HG03457 (cell line): Measurements from ENCODE around the gene C11orf98.
"Not testable (repeated sequence)": the region's sequence is repeated elsewhere in the genome, so short reads cannot be mapped to it uniquely, and the experiment has no call there.

Source experiments
- ATAC-seq: cut with Tn5 transposase; IDR thresholded peaks from one replicate; pipeline ENCODE4 v1.9.1; 2021; ENCODE audit warnings: moderate number of reproducible peaks; ENCODE audit not compliant: unreplicated experiment

C11orf98 gene

DNA sequence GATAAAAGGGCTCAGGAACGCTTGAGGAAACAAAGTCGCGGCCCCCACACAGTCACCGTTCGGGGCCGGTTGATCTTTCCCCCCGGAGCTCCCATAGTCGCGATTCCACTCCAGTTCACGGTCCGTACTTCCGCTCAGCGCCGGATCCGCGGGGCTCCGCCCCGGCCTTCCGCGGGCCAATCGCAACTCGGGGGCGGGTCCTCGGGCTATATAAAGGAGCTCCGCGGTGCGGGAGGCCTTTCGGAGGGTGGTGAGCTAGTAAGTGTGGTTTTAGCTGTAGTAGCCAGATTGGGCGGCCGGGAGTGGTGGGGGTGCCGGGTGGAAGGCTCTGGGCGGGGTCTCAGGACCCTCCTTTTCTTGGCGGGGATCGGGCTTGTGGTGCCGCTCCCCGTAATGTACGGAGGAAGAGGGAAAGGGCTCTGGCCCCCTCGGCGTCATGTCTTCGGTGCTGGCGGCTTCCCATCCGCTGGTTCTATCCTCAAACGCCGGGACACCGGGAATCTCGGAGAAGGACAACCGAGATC is at the start of gene C11orf98, which contains the start of gene CSKMT:
TSS of gene C11orf98 (minus strand) at position 136 of the 524 bp plus-strand sequence. CDS start at position 95, 41 bp downstream.
TSS of gene CSKMT (plus strand) at position 238 of the 524 bp plus-strand sequence. CDS start 568 bp downstream, outside the sequence.
- peak; percentile 74 for ATAC-seq

DNA sequence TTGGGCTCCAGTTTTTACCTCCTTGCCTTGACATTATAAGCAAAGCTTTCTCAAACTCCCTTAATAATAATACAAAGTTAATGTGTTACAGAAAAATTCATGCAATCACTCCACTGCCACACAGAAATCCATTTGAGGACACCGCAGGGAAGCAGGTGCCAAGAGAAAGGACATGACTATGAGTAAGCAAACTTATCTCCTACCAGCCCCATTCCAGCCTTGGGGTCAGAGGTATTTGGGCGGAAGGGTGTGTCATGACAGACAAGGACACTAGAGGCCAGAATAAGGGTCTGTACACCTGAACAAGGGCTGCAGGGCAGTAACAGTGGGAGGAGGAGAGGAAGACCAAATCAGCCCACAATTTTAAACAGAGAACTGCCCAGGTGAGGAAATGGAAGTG is 48.3 kb upstream of the C11orf98 start:
- no peak for ATAC-seq

DNA sequence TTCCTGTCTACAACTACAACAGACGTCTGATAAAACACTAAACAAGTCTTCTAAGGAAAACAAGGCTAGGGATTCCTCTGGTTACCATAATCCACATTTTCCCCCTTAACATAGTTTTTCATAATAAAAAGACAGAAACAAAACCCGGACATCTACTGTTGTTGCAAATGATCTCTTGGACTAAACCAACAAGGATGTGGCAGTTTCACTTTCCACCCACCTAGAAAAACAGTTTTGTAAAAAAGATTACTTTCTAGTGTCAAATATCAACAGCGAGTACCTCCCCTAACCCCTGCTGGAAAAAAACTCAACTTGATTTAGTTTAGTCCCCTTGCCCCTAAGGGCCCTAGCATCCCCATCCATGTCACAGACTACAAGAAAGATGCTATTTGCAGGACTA is 47.9 kb upstream of the C11orf98 start:
- no peak for ATAC-seq

DNA sequence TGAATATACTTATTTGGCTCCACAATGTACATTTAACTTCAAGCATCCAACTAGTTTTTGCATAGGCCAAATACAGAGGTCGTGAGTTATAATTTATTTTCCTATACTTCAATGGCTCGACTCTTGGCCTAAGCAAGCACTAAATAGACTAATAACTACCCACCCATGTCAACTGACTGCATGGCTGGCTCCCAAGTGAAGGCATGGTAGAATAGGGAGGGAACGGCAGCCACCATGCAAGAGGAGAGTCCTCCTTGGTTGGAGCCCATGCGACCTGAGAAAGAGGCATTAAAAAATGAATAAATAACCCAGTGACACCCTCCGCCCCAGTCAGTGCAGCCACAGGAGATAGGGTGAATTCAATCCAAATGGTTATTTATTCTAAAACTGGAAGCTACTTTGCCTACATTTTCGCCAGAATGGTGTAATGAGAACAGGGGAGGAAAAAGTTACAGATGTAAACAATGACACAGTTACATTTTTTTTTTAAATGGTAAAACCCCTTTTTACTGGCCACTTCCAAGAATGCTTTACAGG is 47.3 kb upstream of the C11orf98 start:
- ATAC-seq = no peak

DNA sequence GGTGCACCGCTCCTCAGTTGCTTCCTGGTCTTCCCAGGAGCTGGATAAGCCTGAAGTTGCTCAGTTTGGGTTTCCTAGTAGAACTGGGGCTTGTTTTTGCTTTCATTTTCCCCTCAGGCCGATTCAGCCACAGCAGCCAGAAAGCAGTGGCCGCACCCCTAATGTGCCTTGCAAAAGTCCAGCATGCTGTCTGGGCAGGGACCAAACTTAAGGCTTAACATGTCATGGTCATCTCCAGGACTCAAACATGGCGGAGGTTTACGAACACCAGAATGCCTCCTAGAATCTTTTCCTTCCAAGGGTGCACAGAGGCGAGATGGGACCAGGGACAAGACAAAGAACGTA is 45.0 kb upstream of the C11orf98 start:
- ATAC-seq = no peak

DNA sequence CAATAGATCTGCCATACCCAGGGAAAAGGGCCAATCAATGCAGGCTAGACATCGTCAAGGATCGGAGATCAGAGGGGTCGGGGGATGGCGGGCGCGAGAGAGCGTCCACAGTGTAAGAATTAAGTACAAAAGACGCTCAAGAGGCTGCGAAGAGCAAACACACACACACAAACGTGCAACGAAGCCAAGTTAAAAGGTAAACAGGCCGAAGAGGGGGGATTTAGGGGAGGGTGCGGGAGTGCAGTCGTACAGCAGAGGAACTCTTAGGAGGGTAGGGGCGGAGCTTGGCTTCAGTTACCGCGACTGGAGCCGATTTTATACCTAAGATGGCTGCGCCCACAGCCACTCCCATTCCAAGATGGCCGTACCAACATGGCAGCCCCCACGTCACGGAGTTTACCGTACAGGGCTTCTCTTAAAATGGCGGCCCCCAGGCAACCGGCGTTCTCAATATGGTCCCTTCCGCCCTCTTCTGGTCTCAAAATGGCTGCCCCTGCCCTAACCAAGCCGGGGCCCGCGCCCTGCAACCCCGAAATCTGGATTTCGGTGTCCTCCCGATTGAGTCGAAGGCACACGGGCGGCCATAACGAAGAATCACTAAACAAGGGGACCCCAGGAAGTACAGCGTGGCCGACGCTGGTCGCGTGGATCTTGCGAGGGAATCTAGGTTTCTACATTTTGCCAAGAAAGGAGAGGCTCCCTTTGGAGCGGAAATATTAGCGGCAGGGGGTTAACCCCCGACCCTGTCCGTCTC is 44.4 kb upstream of the C11orf98 start:
- ATAC-seq = peak; percentile 44

DNA sequence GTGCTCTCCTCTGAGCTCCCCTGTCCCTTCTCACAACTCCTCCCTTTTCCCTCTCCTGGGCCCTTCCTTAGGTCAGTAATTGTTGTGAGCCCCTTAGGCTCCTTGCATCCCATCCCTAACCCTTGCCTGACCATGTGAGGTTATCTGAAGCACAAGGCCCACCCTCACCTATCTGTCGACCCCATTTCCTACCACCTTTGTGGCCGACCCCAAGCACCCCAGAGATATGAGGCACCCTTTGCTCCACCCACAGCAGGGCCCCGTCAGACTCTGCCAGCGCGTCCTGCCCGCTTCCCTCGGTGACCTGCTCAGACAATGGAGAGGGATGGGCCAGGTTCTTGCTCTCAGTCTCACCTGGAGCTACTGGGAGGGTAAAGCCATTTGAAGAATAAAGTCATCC is 43.8 kb upstream of the C11orf98 start:
- ATAC-seq = no peak

DNA sequence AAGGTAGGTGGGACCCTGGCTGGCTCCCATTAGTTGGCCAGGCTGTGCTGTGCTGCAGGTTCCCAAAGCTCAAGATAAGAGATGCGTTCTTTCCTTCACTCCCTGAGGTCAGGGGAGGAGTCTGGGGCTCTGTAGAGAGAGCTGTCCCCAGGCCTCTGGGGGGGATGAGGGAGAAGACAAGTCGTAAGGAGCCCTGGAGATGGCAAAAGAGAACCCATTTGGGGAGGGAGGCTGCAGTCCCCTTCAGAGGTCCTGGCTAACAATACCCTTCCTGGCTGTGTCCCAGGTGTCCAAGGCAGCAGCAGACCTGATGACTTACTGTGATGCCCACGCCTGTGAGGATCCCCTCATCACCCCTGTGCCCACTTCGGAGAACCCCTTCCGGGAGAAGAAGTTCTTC is 43.4 kb upstream of the C11orf98 start:
- ATAC-seq = no peak

DNA sequence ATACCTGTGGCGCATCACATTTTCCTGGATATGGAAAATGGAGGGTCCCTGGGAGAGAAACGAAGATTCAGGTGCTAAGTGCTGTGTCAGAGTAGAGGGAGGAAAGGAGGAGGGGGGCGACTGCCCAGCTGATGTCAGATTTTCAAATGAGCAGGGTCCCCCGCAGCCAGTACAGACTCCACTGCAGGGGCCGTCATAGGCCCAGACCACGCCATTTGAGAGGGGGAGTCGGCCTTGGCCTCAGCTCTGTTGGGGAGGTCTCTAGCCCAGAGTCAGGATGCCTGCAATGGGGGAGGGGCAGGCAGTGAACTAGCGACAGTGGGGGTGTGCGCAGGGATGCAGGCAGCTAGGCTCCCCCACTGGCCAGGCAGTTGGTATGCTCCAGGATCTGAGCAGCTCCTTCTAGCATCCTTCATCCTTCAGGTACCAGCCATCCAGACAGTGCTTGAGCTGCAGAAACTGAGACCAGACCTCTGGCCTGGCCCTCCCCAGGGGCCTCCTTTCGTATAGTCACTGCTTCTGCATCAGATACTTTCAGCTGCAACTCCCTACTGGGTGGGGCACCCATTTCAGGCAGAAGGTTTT is 42.4 kb upstream of the C11orf98 start, which contains the start of the genes BSCL2 and GNG3:
TSS of gene BSCL2 (minus strand) at position 148 of the 585 bp plus-strand sequence. CDS start 229 bp downstream, outside the sequence.
TSS of gene GNG3 (plus strand) at position 400 of the 585 bp plus-strand sequence. CDS start 620 bp downstream, outside the sequence.
- ATAC-seq = no peak

DNA sequence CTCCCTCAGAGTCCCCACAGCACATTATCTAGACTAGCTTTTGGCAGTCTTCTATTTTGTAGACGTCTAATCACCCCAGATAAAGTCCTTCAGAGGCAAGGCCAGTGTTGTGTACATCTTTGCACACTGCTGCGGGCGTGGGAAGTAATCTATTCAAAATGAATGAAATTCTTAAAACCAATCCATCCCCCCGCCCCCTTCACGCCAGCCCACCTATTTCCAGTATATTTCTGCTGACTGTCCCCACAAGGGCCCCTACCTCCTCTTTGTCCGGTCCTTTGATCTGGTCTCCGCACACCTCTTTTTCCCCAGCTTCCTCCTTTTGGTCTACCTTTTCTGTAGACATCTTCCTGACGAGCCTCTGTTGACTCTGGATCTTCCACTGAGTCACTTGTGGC is 41.8 kb upstream of the C11orf98 start:
- no peak for ATAC-seq

DNA sequence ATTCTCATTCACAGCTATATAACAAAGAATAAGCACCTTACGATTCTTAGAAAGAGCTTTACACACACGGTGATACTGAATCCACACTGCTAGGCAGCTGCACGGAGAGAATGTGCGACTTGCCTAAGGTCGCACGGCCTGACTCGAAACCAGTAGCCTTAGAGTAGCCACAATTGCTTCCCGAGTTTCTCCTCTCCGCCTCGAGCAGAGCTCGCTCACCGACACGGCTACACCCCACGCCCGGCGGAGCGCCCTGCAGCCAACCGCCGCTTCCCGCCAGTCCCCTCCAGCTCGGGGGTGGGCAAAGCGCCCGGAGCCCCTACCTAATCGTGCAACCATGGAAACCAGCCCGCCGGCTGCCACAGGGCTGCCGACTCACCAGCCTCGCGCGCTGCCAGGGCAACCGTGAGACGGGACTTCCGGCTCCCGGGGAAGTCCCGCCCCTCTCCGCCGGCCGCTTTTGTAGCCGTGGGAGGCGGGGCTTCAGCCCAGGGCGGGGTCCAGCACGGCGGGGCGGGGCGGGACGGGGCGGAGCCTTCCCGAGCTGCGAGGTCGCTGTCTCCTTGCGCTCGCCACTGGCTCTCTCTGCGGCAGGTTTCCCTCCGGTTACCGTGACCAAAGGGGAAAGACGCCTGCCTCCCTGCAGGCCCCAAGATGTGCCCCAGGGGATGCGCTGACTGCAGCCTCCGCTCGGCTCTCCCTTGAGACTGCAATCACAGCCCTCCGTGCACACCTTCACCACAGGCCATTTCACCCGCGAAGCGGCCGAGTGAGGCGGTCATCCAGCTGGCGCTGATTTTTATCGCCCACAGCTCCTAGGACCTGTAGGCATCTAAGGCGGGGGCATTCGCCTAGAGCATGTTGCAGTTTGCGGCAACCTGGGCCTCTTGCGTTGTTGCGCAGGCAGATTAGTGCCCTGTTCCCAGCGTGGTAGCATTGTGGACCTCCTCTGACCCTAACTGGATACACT is 41.2 kb upstream of the C11orf98 start:
- ATAC-seq = peak; percentile 42

DNA sequence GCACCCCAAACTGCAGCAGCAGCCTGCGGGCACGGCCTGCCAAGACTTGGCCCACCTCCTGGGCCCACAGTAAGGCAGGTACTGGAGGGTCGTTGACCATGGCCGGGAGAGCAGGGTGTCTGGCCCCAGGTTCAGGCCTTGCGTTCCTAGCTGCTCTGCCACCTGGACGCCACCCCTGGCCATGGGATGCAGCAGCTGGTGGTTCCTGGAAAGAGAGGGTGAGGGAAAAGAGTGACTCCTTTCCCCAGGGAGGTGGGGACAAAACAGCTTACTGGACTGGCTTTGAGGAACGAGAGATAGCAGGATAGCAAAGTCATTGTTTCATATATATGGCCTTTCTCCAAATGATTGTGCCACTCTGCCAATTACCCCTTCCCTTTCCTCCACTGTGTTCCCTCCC is 40.4 kb upstream of the C11orf98 start:
- no peak for ATAC-seq

DNA sequence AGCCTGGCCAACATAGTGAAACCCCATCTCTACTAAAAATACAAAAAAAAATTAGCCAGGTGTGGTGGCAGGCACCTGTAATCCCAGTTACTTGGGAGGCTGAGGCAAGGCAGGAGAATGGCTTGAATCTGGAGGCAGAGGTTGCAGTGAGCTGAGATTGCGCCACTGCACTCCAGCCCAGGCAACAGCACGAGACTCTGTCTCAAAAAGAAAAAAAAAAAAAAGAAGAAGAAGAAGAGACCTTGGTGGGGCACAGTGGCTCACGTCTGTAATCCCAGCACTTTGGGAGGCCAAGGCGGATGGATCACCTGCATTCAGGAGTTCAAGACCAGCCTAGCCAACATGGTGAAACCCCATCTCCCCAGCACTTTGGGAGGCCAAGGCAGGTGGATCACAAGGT is 38.9 kb upstream of the C11orf98 start:
- ATAC-seq = not testable (repeated sequence)

DNA sequence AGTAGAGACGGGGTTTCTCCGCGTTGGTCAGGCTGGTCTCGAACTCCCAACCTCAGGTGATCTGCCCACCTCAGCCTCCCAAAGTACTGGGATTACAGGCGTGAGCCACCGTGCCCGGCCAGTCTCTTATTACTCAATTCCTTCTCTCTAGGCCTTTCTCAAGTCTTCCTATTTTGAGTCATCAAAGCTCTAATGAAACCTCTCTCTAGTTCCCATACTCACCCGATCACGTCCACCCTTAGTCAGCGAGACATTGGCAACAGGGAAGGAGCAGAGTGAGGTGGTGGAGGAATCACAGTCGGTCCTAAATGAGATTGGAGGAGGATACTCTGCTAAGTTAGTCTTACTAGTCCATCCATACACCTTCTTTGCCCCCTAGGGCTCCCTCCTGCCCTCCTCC is 37.2 kb upstream of the C11orf98 start:
- ATAC-seq = no peak

DNA sequence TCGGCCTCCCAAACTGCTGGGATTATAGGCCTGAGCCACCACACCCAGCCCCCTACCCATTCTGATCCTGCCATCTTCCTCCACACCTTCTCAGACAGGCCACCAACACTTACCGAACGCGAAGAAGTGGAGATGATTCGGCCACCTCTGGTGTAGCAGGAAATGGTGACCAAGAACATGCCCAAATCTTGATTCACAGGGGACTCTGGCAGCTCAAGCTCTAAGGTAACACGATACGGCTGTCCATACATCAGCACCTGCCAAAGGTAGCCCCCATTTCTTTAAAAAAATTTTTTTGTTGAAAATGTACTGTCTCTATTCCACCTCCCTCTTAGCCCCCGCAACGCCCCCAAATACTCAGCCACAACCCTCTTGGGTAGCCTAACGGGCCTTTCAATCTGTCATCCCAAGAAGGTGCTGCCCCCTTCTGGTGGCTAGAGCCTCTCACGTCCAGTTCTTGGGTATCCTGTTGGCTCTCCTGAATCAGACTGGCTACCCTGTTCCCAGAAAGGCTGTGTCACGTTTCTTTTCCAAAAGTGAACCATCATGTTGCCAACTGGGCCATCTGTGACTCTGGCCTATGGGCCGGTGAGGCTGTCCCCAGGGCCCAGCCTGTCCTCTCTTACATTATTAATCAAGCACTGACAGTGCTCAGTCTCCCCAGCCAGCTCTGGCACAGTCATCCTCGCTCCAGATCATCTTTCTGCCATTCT is 29.6 kb upstream of the C11orf98 start:
- no peak for ATAC-seq

DNA sequence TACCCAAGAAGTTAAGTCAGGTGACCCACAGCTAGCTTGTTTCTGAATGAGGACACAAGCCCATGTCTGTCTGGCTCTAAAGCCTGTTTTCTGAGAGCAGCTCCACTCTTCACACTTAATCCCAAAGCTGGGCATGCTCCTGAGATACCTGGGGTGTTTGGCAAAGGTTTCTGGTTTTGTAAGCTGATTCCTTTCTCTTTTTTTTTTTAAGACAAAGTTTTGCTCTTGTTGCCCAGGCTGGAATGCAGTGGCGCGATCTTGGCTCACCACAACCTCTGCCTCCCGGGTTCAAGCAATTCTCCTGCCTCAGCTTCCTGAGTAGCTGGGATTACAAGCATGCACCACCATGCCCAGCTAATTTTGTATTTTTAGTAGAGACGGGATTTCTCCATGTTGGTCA is 28.6 kb upstream of the C11orf98 start:
- ATAC-seq = not testable (repeated sequence)

DNA sequence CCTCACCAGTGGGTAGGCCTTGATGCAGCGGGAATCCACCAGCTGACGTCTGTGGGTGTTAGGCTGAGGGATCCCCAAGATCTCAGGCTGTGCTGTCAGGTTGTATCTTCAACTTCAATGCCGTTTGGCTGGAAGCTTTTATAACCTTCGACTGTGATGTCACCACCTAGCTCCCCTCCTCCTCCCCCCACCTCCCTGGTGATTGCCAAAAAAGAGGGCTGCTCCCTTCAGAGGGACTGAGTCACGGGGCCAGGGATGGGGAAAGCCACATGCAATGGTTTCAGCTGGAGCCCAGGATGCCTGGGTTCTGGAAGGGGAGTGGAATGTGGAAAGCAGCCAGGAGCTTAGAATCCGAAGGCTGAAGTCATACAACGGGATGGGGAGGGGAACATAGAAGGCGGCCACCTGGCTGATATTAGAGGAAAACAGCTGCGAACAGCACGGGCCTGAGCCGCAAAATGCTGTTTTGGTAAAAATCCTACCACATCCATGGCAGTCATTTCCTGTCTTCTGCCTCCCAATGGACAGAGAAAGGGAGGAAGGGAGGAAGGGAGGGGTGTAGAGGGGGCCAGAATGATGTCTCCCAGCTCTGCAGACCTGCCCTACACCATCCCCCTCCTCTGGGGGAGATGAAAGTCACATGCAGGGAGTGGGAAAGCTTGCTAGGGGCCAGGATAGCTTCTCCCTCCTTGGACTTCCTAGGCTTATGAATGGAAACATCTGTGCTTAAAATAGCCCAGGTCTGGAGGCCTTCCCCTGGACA is 24.6 kb upstream of the C11orf98 start, which contains the start of gene LRRN4CL:
TSS of gene LRRN4CL (minus strand) at position 110 of the 763 bp plus-strand sequence. CDS start 1,022 bp downstream, outside the sequence.
- no peak for ATAC-seq

DNA sequence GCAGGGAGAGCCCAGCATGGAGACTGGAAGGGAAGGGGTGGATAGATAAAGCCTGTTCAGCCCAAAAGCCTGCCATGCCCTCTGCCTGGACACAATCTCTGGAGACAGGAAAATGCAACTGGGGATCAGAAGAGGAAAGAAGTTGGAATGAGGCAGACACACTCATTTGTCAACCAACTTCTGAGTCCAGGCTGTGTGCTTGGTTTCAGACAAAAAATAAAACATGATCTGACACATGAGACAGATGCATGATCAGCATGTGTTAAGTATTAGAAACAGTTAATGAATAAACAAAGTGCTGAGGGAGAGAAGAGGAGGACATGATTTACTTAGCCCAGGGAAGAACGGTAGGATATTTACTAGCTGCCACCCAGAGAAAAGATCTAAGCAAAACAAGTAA is 23.5 kb upstream of the C11orf98 start:
- ATAC-seq = no peak
